HG03457 (cell line): ENCODE measurements around the gene KCND3.
"Not testable (repeated sequence)": the region's sequence is repeated elsewhere in the genome, so short reads cannot be mapped to it uniquely, and the experiment has no call there.

Experiments used
- ATAC-seq: cut with Tn5 transposase; IDR thresholded peaks from one replicate; pipeline ENCODE4 v1.9.1; 2021; ENCODE audit warnings: moderate number of reproducible peaks; ENCODE audit not compliant: unreplicated experiment

Gene KCND3

GRCh38 chr1:111818546-111818945 is 170.9 kb downstream of the KCND3 start:
- ATAC-seq, result no peak

- no peak for ATAC-seq
Observed at GRCh38 chr1:111818081-111818480, 171.4 kb downstream of the KCND3 start.

- no peak for ATAC-seq
Observed at GRCh38 chr1:111814642-111815041, 174.8 kb downstream of the KCND3 start.

GRCh38 chr1:111814305-111814628 is 175.2 kb downstream of the KCND3 start:
- no peak for ATAC-seq

- ATAC-seq, result no peak
Observed at GRCh38 chr1:111813440-111814304, 175.8 kb downstream of the KCND3 start.

GRCh38 chr1:111812306-111812705 is 177.2 kb downstream of the KCND3 start:
- no peak for ATAC-seq

GRCh38 chr1:111811891-111812290 is 177.6 kb downstream of the KCND3 start:
- no peak for ATAC-seq

GRCh38 chr1:111805251-111805650 is 184.2 kb downstream of the KCND3 start:
- ATAC-seq, result no peak

GRCh38 chr1:111804776-111805175 is 184.7 kb downstream of the KCND3 start:
- ATAC-seq, result no peak

GRCh38 chr1:111803951-111804350 is 185.5 kb downstream of the KCND3 start:
- ATAC-seq, result no peak

- no peak for ATAC-seq
Observed at GRCh38 chr1:111802984-111803383, 186.5 kb downstream of the KCND3 start.

- ATAC-seq, result no peak
Observed at GRCh38 chr1:111802110-111802509, 187.4 kb downstream of the KCND3 start.

GRCh38 chr1:111801071-111801850 is 188.2 kb downstream of the KCND3 start:
- ATAC-seq, result no peak

- not testable (repeated sequence) for ATAC-seq
Observed at GRCh38 chr1:111799722-111800121, 189.7 kb downstream of the KCND3 start.

- no peak for ATAC-seq
Observed at GRCh38 chr1:111798580-111798979, 190.9 kb downstream of the KCND3 start.

GRCh38 chr1:111795401-111795800 is 194.1 kb downstream of the KCND3 start:
- ATAC-seq, result no peak

GRCh38 chr1:111793923-111794322 is 195.5 kb downstream of the KCND3 start:
- no peak for ATAC-seq

- ATAC-seq, result no peak
Observed at GRCh38 chr1:111792249-111792648, 197.2 kb downstream of the KCND3 start.

- no peak for ATAC-seq
Observed at GRCh38 chr1:111791776-111792175, 197.7 kb downstream of the KCND3 start.

GRCh38 chr1:111789666-111790316 is 199.7 kb downstream of the KCND3 start:
- ATAC-seq, result no peak

- ATAC-seq, result no peak
Observed at GRCh38 chr1:111789142-111789541, 200.3 kb downstream of the KCND3 start.
